GM18499 (cell line): Measurements from ENCODE around the gene ATP1A4.

Experiments
- ATAC-seq: cut with Tn5 transposase; IDR thresholded peaks from one replicate; pipeline ENCODE4 v1.9.1; 2021; ENCODE audit warnings: moderate number of reproducible peaks; ENCODE audit not compliant: insufficient read depth, unreplicated experiment

The ATP1A4 gene

GRCh38 chr1:160137216-160137862 lies 14.1 kb upstream of the ATP1A4 start:
- no peak for ATAC-seq

- no peak for ATAC-seq
Observed at GRCh38 chr1:160139840-160140239, 11.6 kb upstream of the ATP1A4 start.

- no peak for ATAC-seq
Observed at GRCh38 chr1:160143695-160144094, 7.7 kb upstream of the ATP1A4 start.

- ATAC-seq: no peak
Observed at GRCh38 chr1:160144921-160145320, 6.5 kb upstream of the ATP1A4 start.

GRCh38 chr1:160146107-160146506 lies 5.3 kb upstream of the ATP1A4 start:
- no peak for ATAC-seq

- no peak for ATAC-seq
Observed at GRCh38 chr1:160148121-160148520, 3.3 kb upstream of the ATP1A4 start.

- ATAC-seq: no peak
Observed at GRCh38 chr1:160149233-160149632, 2.2 kb upstream of the ATP1A4 start.

- no peak for ATAC-seq
Observed at GRCh38 chr1:160149716-160150115, 1.7 kb upstream of the ATP1A4 start.

- no peak for ATAC-seq
Observed at GRCh38 chr1:160154790-160155189, 3.4 kb downstream of the ATP1A4 start.

- ATAC-seq: no peak
Observed at GRCh38 chr1:160156361-160156760, 5.0 kb downstream of the ATP1A4 start.

- ATAC-seq: no peak
Observed at GRCh38 chr1:160157174-160157573, 5.8 kb downstream of the ATP1A4 start.

GRCh38 chr1:160158031-160158430 lies 6.6 kb downstream of the ATP1A4 start:
- ATAC-seq: no peak

GRCh38 chr1:160158534-160158933 lies 7.1 kb downstream of the ATP1A4 start:
- ATAC-seq: no peak

GRCh38 chr1:160159846-160160245 lies 8.4 kb downstream of the ATP1A4 start:
- ATAC-seq: no peak

- ATAC-seq: no peak
Observed at GRCh38 chr1:160161965-160162705, 10.7 kb downstream of the ATP1A4 start.

- ATAC-seq: no peak
Observed at GRCh38 chr1:160162931-160163330, 11.5 kb downstream of the ATP1A4 start.

GRCh38 chr1:160163615-160164014 lies 12.2 kb downstream of the ATP1A4 start:
- no peak for ATAC-seq

GRCh38 chr1:160164121-160164520 lies 12.7 kb downstream of the ATP1A4 start:
- ATAC-seq: no peak

- no peak for ATAC-seq
Observed at GRCh38 chr1:160166166-160166868, 14.9 kb downstream of the ATP1A4 start.

- ATAC-seq: no peak
Observed at GRCh38 chr1:160167056-160167455, 15.7 kb downstream of the ATP1A4 start.

- no peak for ATAC-seq
Observed at GRCh38 chr1:160167580-160167979, 16.2 kb downstream of the ATP1A4 start.
